Activated CD8-positive, alpha-beta memory T cell treated with anti-CD3 and anti-CD28 coated beads, Interleukin-2, amount 50 U/mL, for 4 hours (primary cell): ENCODE data around the gene HM13.
A peak's percentile ranks its signal among the peaks of the same experiment; 100 is the strongest.
"Not testable (repeated sequence)": the region's sequence is repeated elsewhere in the genome, so short reads cannot be mapped to it uniquely, and the experiment has no call there.

ENCODE experiments used
- DNase-seq: peaks from one replicate; pipeline ENCODE4 v3.0.0-alpha.2; 2020

HM13 gene

DNA sequence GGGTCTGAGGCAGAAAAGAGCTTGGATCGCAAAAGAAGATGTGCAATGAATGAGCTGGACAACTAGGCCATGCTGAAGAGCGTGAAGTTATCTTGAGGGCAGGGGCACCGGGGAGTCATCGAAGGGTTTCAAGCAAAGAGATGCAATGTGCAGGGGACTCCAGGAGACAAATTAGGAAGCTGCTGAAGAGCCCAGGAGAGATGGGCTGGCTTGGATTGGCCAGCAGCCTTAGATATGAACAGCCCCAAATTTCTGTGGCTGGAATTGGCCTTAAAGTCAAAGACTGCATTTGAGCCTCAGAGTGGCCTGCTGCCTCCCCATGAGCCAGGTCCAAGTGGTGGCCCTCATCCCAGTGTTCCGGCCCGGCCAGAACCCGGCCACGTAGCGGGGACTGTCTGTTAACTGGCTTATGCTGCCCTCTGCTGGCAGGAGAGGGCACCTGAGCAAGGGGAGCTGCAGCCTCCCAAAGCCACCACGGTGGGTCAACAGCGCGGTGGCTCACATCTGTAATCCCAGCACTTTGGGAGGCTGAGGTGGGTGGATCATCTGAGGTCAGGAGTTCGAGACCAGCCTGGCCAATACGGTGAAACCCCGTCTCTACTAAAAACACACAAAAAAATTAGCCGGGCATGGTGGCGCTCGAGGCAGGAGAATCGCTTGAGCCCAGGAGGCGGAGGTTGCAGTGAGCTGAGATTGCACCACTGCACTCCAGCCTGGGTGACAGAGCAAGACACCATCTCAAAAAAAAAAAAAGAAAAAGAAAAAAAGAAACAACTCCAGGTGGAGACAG is 11.2 kb upstream of the HM13 start:
- peak; percentile 79 for DNase-seq

DNA sequence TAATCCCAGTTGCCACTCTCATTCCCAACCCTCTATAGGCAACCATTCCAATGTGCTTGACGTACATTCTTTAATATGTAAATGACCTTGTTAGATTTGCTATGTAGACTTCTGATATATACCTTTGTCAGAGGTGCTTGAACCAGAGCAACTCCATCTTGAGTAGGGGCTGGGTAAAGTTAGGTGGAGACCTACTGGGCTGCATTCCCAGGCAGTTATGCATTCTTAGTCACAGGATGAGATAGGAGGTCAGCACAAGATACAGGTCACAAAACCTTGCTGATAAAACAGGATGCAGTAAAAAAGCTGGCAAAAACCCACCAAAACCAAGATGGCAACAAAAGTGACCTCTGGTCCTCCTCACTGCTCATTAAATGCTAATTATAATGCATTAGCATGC is 8.3 kb upstream of the HM13 start:
- no peak for DNase-seq

DNA sequence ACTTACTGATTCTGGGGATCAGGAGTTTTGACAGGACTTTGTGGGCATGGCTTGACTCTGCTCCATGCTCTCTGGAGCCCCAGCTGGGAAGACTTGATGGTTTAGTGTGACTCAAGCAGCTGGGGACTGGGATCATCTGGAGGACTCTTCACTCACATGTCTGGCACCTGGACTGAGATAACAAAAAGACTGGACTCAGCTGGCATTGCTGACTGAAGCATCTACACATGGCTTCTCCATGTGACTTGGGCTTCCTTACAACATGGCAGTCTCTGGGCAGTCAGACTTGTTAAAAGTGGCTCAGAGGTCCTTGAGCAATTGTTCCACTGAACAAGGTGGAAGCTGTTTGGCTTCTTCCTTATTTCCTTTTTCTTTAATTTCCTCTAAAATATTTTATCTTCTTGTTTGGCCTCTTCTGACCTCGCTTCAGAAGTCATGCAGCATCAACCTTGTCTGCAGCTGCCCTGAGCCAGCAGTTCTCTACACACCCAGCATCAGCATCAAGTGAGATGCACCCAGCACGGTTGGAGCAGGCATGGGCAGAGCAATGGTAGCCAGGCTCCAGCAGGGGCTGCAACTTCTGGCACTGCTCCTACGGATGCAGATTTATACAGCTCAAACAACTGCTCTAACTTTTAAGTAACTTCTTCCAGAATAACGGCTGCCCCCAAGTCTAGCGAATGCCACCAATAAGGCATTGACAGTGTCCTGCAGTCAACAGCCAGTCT is 5.6 kb upstream of the HM13 start:
- DNase-seq = no peak

DNA sequence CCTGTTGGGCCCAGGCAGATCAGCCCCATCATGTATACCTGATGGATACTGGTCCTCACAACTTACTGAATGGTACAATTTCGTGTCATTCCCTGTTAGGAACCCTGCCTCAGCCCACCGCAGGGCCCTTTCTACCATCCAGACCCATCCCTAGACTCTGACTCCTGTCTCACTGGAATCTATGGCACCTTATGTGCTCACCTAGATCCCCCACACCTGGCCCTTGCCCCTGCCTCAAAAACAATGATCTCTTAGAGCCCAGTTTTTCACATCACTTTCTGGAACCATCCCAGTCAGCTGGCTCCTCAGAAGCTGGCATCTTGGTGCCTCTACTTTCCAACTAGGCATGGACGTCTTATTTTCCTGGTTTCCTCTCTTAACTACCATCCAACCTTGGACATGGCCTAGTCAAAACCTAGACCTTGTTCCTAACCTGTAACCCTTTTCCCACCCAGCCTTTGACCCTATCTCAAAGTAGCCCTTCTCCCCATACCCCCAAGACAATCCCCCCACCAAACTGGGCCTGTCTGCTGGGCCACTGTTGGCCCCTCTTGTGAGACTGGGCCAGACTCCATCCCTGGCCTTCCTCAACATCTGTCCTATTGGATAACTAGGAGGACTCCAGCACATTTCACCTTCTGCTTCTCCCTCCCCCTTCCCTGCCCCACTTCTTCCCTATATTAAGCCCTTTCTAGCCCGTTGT is 981 bp downstream of the HM13 start:
- DNase-seq = no peak

DNA sequence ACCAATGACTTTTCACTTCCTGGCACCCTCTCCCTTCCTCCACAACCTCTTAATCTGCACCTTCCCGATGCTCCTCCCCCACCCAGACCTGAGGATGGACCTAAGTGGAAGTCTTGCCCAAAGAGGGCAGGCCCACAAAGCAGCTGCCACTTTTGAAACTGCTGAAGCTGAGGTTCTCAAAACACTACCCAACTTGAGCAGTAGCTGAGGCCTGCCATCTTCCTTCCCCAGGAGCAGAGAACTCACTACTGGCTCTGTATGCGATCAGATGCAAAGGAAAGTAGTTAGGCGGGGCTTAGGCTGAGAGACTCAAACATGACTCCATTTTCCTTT is 1.5 kb downstream of the HM13 start:
- DNase-seq = no peak

DNA sequence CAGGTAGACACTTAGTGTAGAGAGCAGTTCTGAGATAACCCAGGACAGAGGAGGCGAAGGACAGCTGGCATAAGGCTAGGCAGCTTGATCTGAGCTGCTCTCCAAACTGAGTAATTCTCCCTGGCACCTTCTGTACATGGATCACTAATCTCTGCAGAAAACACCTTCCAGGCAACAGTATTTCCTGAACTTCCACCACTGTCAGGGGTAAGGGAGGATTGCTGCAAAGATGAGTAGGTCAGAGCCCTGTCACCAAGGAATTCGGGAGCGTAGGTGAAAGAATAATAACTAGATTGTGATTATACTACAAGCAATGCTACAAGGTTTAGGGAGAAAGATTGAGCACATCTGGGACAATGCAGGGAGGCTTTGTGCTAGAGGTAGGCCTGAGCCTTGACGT is 1.9 kb downstream of the HM13 start:
- DNase-seq = no peak

DNA sequence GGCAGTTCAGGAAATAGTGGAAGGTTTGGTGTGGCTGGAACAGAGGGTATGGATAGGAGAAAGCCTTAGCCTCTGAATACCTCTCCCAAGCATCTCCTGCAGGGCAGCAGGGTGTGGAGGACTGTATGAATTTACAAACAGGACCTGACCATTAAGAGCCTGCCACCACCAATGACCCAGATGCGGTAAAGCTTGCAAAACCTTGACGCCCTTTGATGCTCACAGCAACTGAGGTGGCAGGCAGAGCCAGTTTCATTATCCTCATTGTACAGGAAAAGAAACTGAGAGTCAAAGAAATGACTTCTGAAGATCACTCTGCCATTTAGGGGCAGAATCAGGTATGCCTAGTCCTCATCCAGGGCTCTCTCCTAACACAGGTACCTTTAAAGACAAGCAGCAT is 2.4 kb downstream of the HM13 start:
- no peak for DNase-seq

DNA sequence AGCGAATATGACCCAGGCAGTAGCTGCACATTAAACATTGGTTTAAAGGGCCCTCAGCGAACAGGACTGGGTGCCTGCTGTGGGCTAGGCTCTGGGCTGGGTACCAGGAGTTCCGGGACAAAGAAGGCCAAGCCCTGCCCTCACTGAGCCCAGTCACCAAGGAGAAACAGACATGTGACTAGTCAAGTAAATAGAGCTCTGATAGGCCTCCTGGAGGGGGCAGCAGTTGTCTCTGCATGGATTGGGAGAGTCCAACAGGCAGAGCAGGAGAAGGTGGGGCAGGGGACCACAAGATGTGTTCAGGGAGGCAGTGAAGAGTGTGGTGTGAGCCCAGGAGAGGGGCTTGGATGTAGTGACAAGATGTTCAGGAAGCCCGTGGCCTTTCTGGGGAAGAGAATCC is 3.1 kb downstream of the HM13 start:
- DNase-seq = no peak

DNA sequence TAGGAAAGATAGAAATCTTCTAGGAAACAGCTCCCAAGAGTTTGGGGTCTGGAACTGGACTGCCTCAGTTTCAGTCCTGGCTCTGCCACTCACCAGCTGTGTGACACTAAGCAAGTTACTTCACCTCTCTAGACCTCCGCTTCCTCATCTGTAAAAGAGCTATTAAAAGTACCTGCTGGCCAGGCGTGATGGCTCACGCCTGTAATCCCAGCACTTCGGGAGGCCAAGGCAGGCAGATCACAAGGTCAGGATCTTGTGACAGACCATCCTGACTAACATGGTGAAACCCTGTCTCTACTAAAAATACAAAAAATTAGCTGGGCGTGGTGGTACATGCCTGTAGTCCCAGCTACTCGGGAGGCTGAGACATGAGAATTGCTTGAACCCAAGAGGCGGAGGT is 7.0 kb downstream of the HM13 start:
- DNase-seq = not testable (repeated sequence)

DNA sequence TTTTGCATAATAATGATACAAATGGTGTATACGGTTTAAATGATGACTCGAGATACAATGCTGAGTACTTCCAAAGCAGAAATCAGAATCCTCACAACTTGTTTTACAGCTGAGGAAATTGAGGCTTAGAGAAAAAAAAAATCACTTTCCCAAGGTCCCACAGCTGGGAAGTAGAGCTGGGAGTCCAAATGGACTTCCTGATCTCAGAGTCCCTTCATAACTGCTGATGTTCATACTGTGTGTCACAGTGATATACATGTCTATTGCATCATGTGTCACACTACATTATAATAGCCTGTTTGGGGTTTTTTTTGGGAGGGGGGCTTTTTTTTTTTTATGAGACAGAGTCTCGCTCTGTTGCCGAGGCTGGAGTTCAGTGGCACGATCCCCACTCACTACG is 8.5 kb downstream of the HM13 start:
- no peak for DNase-seq

DNA sequence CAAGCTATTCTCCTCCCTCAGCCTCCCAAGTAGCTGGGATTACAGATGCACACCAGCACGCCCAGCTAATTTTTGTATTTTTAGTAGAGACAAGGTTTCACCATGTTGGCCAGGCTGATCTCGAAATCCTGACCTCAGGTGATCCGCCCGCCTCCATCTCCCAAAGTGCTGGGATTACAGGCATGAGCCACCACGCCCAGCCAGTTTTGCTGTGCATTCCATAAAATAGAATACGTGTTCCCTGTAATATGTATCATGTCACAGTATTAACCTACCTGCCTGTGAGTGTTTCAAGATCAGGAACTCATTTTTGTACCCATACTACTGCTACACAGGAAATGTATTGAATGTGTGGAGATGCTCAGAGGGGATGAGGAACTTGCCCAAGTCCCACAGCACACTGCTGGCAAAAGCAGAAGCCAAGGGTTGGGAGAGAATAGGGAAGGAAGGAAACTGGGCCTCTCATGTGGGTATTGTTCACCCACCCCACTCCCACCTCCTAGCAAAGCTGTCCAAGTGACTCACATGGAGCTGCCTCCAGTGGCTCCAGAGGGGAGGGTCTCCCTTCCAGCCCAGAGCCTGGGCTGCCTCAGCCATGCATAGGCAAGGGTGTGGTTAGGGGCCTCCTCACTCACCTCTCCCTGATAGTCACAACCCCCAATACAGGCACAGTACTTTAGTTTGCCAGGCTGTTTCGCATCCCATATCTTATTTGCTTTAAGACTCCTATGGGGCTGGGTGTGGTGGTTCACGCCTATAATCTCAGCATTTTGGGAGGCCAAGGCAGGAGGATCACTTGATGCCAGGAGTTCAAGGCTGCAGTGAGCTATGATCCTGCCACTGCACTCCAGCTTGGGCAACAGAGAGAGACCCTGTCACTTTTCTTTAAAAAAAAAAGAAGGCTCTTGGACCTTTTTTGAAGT is 9.4 kb downstream of the HM13 start:
- no peak for DNase-seq

DNA sequence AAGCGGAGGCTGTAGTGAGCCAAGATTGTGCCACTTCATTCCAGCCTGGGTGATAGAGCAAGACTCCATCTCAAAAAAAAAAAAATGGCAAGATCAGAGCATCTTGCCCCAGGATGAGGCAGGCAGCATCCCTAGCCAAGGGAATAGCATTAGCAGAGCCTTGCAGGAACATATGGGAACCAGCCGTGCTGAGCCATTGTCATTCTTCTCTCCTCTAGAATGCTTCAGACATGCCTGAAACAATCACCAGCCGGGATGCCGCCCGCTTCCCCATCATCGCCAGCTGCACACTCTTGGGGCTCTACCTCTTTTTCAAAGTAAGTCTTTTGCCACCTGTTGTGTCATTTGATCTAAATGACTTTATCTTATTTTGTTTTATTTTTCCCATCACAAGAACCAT is 13.0 kb downstream of the HM13 start:
- no peak for DNase-seq

DNA sequence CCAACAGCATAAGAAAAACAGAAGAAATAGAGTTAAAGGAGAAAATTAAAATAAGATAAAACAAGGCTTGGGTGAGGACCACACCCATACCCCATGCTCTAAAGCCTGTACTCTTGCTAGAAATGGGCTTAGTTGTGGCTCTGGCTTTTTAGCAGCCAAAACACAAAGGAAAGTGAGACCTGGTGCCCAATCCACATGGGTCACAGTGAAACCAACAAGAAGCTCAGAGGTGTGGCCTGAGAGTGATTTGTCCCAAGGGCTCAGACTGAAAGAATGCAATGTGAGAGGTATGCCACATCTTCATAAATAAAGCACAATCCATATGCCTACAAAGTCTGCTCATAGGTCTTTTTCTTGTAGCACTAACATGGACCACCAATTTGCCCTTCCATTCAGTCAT is 21.1 kb downstream of the HM13 start:
- DNase-seq = no peak

DNA sequence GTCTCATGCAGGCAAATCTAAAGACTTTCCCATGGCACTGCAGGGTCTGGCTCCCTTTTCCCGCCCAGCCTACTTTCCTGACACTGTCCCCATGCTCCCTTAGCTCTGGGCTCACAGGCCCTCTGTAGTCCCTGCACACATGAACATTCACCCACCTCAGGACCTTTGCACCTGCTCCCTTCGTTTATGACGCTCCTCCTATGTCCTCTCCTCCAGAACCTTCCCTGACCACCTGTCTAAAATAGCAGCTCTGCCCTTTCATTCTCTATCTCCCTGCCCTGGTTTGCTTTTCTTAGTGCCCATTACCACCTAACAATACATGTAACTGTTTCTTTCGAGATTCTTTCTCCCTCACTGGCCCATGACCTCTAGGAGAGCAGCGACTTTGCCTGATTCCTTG is 22.3 kb downstream of the HM13 start:
- DNase-seq = no peak

DNA sequence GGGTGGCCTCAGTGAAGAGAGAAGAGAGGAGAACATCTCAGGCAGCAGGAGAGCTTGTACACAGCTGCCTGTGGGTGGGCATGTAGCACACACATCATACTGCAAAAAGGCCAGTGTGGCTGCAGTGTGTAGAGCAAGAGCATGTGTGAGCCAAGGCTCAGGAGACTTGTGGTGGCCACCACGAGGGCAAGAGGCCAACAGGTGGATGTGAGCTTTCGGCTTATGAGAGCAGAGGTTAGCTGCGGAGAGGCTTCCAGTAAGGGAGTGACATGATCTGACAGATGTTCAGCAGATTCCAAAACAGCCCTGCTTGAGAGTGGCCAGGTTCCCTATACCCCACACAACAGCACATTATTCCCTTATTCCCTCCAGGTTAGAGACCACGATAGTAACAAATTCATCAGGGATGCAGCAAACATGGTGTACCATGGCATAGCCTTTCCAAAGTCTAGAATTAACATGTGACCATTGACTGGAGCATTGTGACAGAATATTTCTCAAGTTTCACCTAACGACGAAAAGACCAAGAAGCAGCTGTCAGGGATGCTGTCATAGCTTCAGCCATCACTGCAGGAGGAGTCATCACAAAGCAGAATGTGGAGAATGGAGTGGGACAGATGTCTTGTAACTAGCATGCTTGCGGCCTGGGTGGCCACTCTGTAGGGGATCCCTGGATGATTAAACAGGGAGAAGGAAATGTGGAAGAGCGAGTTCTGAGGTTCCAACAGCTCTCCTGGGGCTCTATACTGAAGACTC is 23.1 kb downstream of the HM13 start:
- DNase-seq = no peak

DNA sequence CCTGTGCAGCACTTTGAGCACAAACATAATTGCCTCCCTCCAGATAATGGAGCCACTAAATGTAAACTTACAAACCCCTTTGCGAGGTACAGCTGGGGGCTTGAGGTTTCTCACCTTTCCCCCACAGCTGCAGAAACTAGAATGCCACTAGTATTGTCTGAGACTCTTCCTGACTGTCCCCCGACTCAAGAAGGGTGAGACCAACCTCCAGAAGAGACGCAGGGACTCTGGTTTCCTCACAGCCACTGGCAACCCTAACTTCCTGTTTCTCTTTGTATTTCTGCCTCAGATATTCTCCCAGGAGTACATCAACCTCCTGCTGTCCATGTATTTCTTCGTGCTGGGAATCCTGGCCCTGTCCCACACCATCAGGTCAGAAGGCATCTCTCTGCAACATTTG is 23.6 kb downstream of the HM13 start:
- no peak for DNase-seq

DNA sequence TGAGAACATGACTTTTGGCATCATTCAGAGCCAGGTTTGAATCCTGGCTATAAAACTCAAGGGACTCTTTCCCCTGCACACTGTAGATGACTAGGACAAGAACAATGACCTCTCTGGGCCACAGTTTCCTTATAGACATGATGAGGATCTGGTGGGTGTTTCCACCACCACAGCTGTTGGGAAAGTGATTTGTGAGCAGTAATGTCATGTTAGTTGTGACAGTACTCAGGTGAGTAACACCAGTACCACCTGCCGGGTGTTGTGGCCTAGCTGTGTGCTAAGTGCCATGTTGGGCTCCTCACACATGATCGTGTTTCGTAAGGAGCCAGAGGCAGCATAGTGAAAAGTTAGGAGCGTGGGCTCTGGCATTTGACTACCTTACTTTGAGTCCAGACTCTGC is 24.1 kb downstream of the HM13 start:
- DNase-seq = no peak

DNA sequence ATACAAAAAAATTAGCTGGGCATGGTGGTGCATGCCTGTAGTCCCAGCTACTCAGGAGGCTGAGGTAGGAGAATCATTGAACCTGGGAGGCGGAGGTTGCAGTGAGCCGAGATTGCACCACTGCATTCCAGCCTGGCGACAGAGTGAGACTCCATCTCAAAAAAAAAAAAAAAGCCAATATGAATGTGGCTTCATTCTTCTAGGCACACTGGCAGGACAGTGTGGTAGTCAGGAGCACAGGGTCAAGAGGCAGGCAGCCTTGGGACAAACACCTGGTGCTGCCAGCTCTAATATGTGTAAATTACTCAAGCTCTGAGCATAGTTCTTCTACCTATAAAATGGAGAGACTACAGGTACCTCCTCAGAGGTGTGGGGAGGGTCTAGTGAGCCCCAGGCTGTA is 25.4 kb downstream of the HM13 start:
- not testable (repeated sequence) for DNase-seq

DNA sequence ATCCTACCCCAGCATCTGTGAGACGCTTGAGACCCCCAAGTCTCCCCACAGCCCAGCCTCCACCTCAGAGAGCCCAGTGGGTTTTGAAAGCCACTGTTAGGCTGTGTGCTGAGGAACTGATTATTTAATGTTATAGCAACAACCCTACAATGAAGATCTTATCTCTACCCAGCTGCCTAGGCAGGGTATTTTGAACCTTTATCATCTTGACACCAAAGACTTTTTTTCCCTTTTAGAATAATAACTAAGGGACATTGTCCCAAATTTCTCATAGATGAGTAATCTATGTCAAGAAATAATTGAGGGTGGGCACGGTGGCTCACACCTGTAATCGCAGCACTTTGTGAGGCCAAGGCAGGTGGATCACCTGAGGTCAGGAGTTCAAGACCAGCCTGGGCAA is 26.2 kb downstream of the HM13 start:
- no peak for DNase-seq

DNA sequence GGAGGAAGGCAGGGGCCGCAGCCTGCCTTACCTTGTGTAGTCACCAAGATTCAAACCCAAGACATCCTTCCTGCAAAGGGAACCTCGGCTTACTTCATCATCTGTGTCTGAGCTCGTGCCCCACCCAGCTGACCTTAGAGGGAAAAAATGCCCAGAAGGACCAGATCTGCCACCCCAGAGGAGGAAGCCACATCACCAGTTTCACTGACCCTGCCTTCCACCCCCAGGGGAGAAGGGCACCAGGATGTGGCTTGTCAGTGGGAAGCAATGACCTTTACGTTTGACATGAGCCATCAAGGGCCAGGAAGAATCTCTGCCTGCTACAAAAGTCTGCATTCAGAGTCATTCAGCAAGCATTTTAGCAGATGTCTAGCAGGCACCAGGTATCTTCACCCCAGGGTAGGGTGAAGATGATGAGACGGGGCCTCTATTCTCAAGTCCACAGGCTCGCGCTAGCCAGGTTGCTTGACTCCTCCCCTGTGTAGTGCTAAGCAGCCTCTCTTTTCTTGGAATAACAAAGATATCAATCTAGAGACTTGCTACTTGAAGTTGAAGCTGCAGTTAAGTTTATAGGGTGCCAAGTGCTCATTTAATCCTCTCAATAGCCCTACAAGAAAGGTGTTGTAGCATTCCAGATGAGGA is 28.1 kb downstream of the HM13 start:
- no peak for DNase-seq

DNA sequence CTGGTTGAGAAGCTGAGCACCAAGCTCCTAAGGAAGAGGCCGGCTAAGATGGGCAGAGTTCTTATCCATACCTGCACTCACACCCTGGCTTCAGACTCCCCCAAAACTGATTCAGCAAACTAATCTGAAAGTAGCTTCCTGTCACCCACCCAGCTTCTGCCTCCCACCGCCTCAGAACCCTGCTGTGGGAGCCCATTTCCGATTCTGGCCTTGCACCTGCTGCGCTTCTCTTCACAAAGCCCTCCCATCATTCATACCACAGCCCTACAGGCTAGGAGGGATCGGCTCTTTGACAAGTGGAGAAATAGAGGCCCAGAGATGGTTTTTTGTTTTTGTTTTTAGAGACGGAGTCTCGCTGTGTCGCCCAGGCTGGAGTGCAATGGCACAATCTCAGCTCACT is 28.7 kb downstream of the HM13 start:
- DNase-seq = no peak
